ENCODE results near the gene SELE. TPM values are rescaled to one million over a fixed set of nuclear protein-coding genes. Genes with fewer than 3 reads are reported as not detected.

The SELE gene
- total and polyA plus RNA-seq, 2 of the 4 experiments (the other 2 are of a cell fraction) = not detected

DNA sequence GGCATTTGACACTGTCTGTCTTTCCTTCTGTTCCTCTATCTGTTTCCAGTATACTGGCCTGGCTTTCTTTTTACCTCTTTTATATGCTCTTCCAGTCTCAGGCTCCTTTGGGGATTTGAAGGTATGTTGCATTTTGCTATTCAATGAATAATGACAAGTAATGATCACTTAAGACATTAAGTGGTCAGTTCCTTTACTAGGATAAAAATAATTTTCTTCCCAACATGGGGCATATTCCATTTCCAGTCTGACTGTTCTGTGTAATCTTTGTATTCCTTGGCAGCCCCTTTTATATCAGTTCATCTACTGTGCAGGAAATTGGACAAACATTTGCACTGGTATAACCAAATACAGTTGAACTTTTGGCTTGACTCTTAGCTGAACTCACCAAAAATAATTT lies 45.3 kb upstream of the SELE start:
- Histone ChIP-seq H3K27ac (ENCODE audit: insufficient read depth, low read length) (no peak overlapping the region), H3K36me3 (ENCODE audit: control insufficient read depth, insufficient read depth, low read length) (no peaks in the 10 kb centered on the region), H4K20me1 (ENCODE audit: insufficient read depth, low read length) (no peaks in the 10 kb centered on the region), H3K18ac (ENCODE audit: low read depth, low read length) (no peak overlapping the region), H3K4ac (ENCODE audit: low read depth, low read length) (no peak overlapping the region), H4K8ac (ENCODE audit: low read depth in 2 of 2, low read length in 2 of 2) (no peak overlapping the region), H4K91ac (ENCODE audit: insufficient read depth, low read depth, low read length) (no peak overlapping the region), H3K9me1 (ENCODE audit: insufficient read depth, low read length) (peaks cover 4% of the 10 kb centered on the region; the same call in 1 of the 2 replicates), H4K5ac (ENCODE audit: low read depth, low read length) (no peak overlapping the region), H2BK120ac (ENCODE audit: low read depth, low read length) (no peak overlapping the region), H2BK20ac (ENCODE audit: low read depth, low read length) (no peak overlapping the region), H3K27me3 (ENCODE audit: control insufficient read depth, insufficient read depth, low read length) (peaks cover 2% of the 10 kb centered on the region), H3K4me2 (ENCODE audit: low read depth, low read length) (no peak overlapping the region), H2BK5ac (ENCODE audit: low read depth, low read length, poor library complexity, severe bottlenecking) (no peak overlapping the region), H2BK15ac (ENCODE audit: low read depth, low read length) (no peak overlapping the region), H3K9ac (ENCODE audit: low read depth, low read length) (no peak overlapping the region), H3K23ac (ENCODE audit: low read depth, low read length) (no peak overlapping the region), H3K79me1 (ENCODE audit: low read depth in 1 of 2, low read length in 2 of 2) (no peaks in the 10 kb centered on the region), H3K56ac (ENCODE audit: extremely low read depth, insufficient read depth, low read length) (no peak overlapping the region), H3K4me3 (ENCODE audit: insufficient read depth, low read depth, low read length) (no peak overlapping the region), H2AK5ac (ENCODE audit: low read depth, low read length) (no peak overlapping the region), H3K9me3 (ENCODE audit: control insufficient read depth, insufficient read depth, low read length) (no peaks in the 10 kb centered on the region), H2AK9ac (replicated peaks; ENCODE audit: low read depth, low read length, poor library complexity) (no peak overlapping the region), H2AFZ (replicated peaks; ENCODE audit: low read length, poor library complexity) (no peak overlapping the region), H3K14ac (replicated peaks; ENCODE audit: low read depth, low read length) (no peak overlapping the region), H3K4me1 (ENCODE audit: control insufficient read depth, insufficient read depth, low read length) (no peaks in the 10 kb centered on the region)
- no peak for DNase-seq
- POLR2A ChIA-PET (ENCODE audit: unreplicated experiment) = no interaction called here
- in situ Hi-C loops (cut with MboI; ENCODE audit: low sequenced_read_pairs) = no loop called here
- dilution Hi-C loops (cut with HindIII; ENCODE audit: low sequenced_read_pairs, unreplicated experiment) = no loop called here
- TF ChIP-seq, protein P1, sequence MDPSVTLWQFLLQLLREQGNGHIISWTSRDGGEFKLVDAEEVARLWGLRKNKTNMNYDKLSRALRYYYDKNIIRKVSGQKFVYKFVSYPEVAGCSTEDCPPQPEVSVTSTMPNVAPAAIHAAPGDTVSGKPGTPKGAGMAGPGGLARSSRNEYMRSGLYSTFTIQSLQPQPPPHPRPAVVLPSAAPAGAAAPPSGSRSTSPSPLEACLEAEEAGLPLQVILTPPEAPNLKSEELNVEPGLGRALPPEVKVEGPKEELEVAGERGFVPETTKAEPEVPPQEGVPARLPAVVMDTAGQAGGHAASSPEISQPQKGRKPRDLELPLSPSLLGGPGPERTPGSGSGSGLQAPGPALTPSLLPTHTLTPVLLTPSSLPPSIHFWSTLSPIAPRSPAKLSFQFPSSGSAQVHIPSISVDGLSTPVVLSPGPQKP (IDR thresholded peaks at IDR 0.05; ENCODE audit: borderline replicate concordance, low read depth, low read length) = no peak
- TF ChIP-seq POLR2A (IDR thresholded peaks at IDR 0.05; ENCODE audit: low read depth, low read length) = no peak
- TF ChIP-seq MAZ (IDR thresholded peaks at IDR 0.05; ENCODE audit: borderline replicate concordance, low read depth, low read length) = no peak
- ATAC-seq (ENCODE audit: low read depth) = no peak
- intact Hi-C loops (cut with micrococcal nuclease) = no loop called here
- BruUV-seq (replicated peaks) = no TSS peak
- CTCF ChIA-PET = no interaction called here

All from IMR-90 (cell line).